GM21447 (cell line): ENCODE results near the gene ENTPD7.
"Not testable (repeated sequence)": the region's sequence is repeated elsewhere in the genome, so short reads cannot be mapped to it uniquely, and the experiment has no call there.

Source experiments
- ATAC-seq: cut with Tn5 transposase; IDR thresholded peaks from one replicate; pipeline ENCODE4 v1.9.1; 2021; ENCODE audit not compliant: unreplicated experiment

Gene ENTPD7

DNA sequence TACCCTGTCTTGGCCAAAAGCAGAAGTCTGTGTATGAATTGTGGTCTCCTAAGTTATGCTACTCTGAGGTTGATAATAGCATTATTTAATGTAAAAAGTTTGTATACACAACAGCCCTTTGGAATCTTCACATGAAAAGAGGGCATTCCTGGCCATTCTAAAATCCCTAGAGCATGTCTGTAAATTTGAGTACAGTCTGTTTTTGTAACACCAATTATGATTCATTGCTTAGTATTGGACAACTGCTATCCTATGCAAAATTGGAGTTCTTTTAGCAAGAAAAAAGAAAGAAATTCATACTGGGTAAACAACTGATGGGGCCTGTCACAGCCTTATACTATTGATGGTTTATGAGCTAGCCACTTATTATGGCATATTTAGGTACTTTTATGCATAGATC lies 82.9 kb downstream of the ENTPD7 start:
- no peak for ATAC-seq

DNA sequence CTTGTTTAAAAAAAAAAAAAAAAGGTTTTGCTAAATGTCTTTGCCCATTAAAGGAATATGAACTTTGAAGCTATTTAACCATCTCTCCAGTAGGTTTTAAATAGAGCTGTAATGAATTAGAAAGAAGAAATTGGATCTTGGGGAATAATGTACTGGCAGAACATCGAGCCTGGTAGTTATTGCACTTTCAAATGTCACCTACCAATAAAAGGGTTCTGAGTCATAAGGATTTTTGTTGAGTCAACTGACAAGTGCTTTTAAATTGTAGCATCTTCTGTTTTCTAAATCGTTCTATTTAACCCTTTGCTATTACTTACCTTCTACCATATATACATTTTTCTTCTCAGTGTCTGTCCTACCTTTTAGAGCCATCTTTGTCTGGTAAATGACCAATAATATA lies 83.4 kb downstream of the ENTPD7 start:
- no peak for ATAC-seq

DNA sequence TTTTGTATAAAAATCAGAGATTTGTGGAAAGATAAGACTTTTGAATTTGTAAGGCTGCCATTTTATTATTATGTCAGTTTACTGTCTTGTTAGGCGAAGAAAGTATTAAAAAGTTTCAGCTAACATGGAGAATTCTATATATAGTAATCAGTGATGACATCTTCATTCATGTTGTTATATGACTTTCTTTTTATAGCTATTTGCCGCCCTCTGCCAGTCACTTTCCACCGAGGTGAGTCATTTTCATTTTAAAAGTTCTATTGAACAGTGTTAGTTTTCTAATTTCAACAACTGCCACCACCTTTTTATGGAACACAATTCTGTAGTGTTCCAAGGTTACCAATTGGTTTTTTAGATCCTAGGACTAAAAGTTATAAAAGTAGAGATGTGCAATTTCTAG lies 84.5 kb downstream of the ENTPD7 start:
- ATAC-seq, result no peak

DNA sequence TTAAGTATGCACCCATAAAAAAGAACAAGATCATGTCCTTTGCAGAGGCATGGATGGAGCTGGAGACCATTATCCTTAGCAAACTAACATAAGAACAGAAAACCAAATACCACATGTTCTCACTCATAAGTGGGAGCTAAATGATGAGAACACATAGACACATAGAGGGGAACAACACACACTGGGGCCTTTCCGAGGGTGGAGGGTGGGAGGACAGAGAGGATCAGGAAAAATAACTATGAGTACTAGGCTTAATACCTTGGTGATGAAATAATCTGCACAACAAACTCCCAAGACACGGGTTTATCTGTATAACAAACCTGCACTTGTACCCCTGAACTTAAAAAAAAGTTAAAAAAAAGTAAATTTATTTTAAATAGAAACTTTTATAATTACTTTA lies 86.9 kb downstream of the ENTPD7 start:
- not testable (repeated sequence) for ATAC-seq

DNA sequence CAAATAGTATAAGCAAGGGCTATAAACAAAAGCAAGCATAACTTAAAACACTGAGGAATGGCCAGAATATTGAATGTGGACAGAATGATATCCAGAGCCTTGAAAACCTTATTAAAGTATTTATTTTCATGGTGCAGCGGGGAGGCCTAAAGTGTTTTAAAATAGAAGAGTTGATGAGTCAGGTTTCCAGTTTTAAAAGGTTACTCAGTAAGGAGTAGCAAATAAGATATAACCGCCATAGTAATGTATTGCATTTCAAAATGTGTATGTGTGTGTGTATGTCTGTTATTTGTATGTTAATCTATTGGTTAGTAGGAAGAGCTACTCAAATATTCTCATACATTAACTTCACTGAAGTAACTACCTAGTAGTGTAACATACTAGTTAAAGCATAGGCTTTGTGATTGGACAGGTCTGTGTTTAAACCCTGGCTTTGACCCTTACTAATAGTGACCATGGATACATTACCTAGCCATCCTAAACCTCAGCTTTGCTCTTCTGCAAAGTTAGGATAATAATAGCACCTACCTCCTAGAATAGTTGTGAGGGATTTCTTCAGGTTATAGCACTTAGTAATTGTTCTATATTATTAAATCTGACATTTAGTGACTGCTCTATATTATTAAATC lies 89.6 kb downstream of the ENTPD7 start:
- ATAC-seq, result no peak

DNA sequence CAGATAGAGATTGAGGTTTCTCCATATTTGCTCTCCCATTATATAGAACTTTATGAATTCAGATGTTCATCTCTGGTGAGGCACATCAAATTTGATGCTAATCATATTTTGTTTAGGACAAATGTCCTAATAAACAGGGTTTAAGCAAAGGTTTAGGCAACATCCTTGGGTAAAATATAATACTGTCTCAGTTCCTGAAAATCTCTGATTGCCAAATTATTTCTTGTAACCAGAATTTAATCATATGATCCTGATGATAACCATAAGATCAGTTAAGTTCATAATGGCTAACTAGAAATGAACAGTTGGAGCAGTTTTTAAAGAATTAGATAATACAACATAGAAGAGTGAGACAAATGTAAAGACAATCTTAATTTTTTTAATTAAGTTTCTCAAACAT lies 91.3 kb downstream of the ENTPD7 start:
- no peak for ATAC-seq

DNA sequence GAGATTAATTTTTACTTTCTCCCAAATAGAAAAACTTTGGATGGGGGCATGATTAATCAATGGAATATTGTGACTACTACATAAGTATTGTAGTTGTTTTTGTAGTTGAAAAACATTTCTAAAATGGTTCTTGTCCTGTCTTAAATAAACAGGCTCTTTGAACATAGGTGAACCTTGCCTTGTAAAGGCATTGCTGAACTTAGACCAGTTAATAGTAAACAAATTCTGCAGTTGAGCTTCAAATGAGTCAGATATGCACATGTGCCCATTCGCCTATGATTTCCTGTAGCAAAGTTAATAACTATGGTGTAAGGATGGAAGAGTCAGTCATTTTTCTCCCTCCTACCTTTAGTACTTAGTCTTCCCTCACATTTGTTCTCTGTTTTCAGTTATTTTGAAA lies 95.4 kb downstream of the ENTPD7 start:
- ATAC-seq, result no peak
